ENCODE results near the gene HMG20B.

The HMG20B gene

GRCh38 chr19:3622224-3622623 is 49.5 kb downstream of the HMG20B start:
- DNase-seq = no peak

- DNase-seq = no peak
Measured at GRCh38 chr19:3623716-3624115, 51.0 kb downstream of the HMG20B start.

GRCh38 chr19:3625996-3626472 is 53.3 kb downstream of the HMG20B start:
- peak; percentile 28 for DNase-seq

- peak; percentile 99 for DNase-seq
Measured at GRCh38 chr19:3626473-3627350, 54.0 kb downstream of the HMG20B start, which contains the start of gene CACTIN. Gene CACTIN (minus strand): TSS chr19:3626790. CDS start chr19:3626762, 28 bp downstream.

GRCh38 chr19:3627351-3627723 is 54.6 kb downstream of the HMG20B start:
- no peak for DNase-seq
